Astrocyte (in vitro differentiated cells and primary cell): ENCODE measurements around the gene KLHL30.

Experiments used
- EZH2 ChIP-seq: IDR thresholded peaks from 2 replicates; pipeline ENCODE4 v1.6.1; 2012; ENCODE audit warnings: mild to moderate bottlenecking, low read length, inconsistent platforms; ENCODE audit not compliant: insufficient read depth
- TF ChIP-seq, protein P1 (sequence below): IDR thresholded peaks from 2 replicates; pipeline ENCODE4 v1.5.1; 2011; ENCODE audit warnings: low read depth, mild to moderate bottlenecking, inconsistent platforms, low read length, moderate library complexity; ENCODE audit not compliant: insufficient read depth

DNA sequence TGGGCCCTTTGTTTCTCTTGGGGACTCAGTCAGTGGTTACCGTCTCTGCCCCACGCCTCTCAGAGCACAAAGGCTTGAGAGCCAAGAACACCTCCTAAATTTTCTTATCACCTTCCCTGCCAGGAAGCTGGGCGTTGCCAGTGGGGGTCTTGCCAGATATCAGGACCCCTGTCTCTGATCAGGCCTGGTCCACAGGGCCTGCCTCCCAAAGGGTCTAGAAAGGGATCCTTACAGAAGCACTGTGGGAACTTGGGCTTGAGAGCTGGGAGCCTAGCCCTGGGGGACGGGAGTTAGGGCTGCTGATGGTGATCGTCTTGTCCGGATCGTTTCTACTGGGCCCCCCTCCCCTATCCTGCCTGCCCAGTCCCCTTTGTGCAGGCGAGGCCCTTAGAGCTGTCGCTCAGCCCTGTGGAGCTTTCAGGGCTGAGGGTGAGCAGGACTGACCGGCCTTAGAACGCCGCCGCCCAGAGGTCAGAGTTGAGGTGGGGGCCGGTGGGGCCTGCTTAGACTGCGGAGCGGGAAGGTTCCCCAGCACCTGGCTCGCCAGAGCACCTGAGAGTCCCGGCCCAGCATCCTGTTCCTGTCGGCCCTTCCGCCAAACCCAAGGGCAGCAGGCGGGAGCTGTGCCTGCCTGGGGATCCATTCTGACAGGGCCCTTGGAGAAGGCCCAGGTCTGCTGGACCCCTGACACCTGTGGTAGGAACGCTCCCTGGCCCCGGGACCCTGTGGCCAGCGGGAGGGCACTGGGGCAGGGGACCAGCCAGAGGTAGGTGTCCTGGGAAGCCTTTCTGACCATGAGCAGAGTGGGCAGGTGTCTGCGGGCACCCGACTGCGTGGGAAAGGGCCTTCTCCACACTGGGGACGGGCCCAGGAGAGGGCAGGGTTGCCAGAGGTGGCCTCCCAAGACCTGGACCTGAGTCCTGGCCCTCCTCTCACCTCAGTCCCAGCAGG, 37.4 kb upstream of the KLHL30 start:
- TF ChIP-seq, protein P1, sequence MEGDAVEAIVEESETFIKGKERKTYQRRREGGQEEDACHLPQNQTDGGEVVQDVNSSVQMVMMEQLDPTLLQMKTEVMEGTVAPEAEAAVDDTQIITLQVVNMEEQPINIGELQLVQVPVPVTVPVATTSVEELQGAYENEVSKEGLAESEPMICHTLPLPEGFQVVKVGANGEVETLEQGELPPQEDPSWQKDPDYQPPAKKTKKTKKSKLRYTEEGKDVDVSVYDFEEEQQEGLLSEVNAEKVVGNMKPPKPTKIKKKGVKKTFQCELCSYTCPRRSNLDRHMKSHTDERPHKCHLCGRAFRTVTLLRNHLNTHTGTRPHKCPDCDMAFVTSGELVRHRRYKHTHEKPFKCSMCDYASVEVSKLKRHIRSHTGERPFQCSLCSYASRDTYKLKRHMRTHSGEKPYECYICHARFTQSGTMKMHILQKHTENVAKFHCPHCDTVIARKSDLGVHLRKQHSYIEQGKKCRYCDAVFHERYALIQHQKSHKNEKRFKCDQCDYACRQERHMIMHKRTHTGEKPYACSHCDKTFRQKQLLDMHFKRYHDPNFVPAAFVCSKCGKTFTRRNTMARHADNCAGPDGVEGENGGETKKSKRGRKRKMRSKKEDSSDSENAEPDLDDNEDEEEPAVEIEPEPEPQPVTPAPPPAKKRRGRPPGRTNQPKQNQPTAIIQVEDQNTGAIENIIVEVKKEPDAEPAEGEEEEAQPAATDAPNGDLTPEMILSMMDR: no peak
- TF ChIP-seq EZH2: no peak
